ENCODE measurements around the gene POLQ.
"Not testable (repeated sequence)": the region's sequence is repeated elsewhere in the genome, so short reads cannot be mapped to it uniquely, and the experiment has no call there.

Gene POLQ

GRCh38 chr3:121515313-121515712, 30.5 kb downstream of the POLQ start:
- no peak for DNase-seq (ENCODE audit: insufficient read length, low spot score)
- no peak for FAIRE-seq

GRCh38 chr3:121514496-121514895, 31.3 kb downstream of the POLQ start:
- no peak for FAIRE-seq

GRCh38 chr3:121508389-121508788, 37.4 kb downstream of the POLQ start:
- DNase-seq (ENCODE audit: insufficient read length, low spot score): no peak
- FAIRE-seq: no peak

More at GRCh38 chr3:121514496-121514895, 31.3 kb downstream of the POLQ start:
- no peak for DNase-seq (ENCODE audit: insufficient read length, low spot score)

- FAIRE-seq (no peak), DNase-seq (ENCODE audit: insufficient read length, low spot score) (no peak)
These were observed 40.5 kb downstream of the POLQ start for GRCh38 chr3:121505256-121505655.

- FAIRE-seq: no peak
These were observed 41.2 kb downstream of the POLQ start for GRCh38 chr3:121504618-121505017.

GRCh38 chr3:121496786-121497185, 49.0 kb downstream of the POLQ start:
- DNase-seq (ENCODE audit: insufficient read length, low spot score) (no peak), FAIRE-seq (no peak)

More at GRCh38 chr3:121504618-121505017, 41.2 kb downstream of the POLQ start:
- no peak for DNase-seq (ENCODE audit: insufficient read length, low spot score)

- DNase-seq (ENCODE audit: insufficient read length, low spot score): no peak
These were observed 52.4 kb downstream of the POLQ start for GRCh38 chr3:121493431-121493830.

GRCh38 chr3:121491683-121492320, 54.0 kb downstream of the POLQ start:
- FAIRE-seq (no peak), DNase-seq (ENCODE audit: insufficient read length, low spot score) (no peak)

More at GRCh38 chr3:121493431-121493830, 52.4 kb downstream of the POLQ start:
- no peak for FAIRE-seq

GRCh38 chr3:121490161-121490560, 55.6 kb downstream of the POLQ start:
- no peak for DNase-seq (ENCODE audit: insufficient read length, low spot score)
- FAIRE-seq: no peak

- FAIRE-seq (no peak), DNase-seq (ENCODE audit: insufficient read length, low spot score) (no peak)
These were observed 57.2 kb downstream of the POLQ start for GRCh38 chr3:121488628-121489027.

GRCh38 chr3:121483290-121483689, 62.5 kb downstream of the POLQ start:
- DNase-seq (ENCODE audit: insufficient read length, low spot score) (peak; percentile 23), FAIRE-seq (no peak)

GRCh38 chr3:121482660-121483059, 63.1 kb downstream of the POLQ start:
- DNase-seq (ENCODE audit: insufficient read length, low spot score) (peak; percentile 23), FAIRE-seq (no peak)

- no peak for FAIRE-seq
- DNase-seq (ENCODE audit: insufficient read length, low spot score): no peak
These were observed 64.5 kb downstream of the POLQ start for GRCh38 chr3:121481106-121481880.

GRCh38 chr3:121477589-121477988, 68.2 kb downstream of the POLQ start:
- no peak for FAIRE-seq
- DNase-seq (ENCODE audit: insufficient read length, low spot score): no peak

- FAIRE-seq: no peak
These were observed 72.8 kb downstream of the POLQ start for GRCh38 chr3:121473001-121473400.

GRCh38 chr3:121467085-121467484, 78.7 kb downstream of the POLQ start:
- DNase-seq (ENCODE audit: insufficient read length, low spot score): no peak
- no peak for FAIRE-seq

More at GRCh38 chr3:121473001-121473400, 72.8 kb downstream of the POLQ start:
- DNase-seq (ENCODE audit: insufficient read length, low spot score): no peak

- no peak for DNase-seq (ENCODE audit: insufficient read length, low spot score)
- FAIRE-seq: no peak
These were observed 82.0 kb downstream of the POLQ start for GRCh38 chr3:121463745-121464144.

GRCh38 chr3:121462565-121462964, 83.2 kb downstream of the POLQ start:
- no peak for DNase-seq (ENCODE audit: insufficient read length, low spot score)
- FAIRE-seq: no peak

GRCh38 chr3:121451752-121452151, 94.0 kb downstream of the POLQ start:
- DNase-seq (ENCODE audit: insufficient read length, low spot score); FAIRE-seq: not testable (repeated sequence)

GRCh38 chr3:121443456-121443855, 102.3 kb downstream of the POLQ start:
- DNase-seq (ENCODE audit: insufficient read length, low spot score) (no peak), FAIRE-seq (no peak)

GRCh38 chr3:121436641-121437040, 109.1 kb downstream of the POLQ start:
- no peak for DNase-seq (ENCODE audit: insufficient read length, low spot score)
- no peak for FAIRE-seq

- DNase-seq (ENCODE audit: insufficient read length, low spot score): no peak
- no peak for FAIRE-seq
These were observed 109.7 kb downstream of the POLQ start for GRCh38 chr3:121436074-121436473.
